ENCODE results near the gene ZNF236.

ZNF236 gene

GRCh38 chr18:76824754-76825153 is 2.4 kb downstream of the ZNF236 start:
- Histone ChIP-seq H3K9me3 (ENCODE audit: control extremely low read depth in 1 of 5, control insufficient read depth in 4 of 5, insufficient read depth in 2 of 5, low read depth in 1 of 5, low read length in 4 of 5) (no peaks in the 10 kb centered on the region), H3K27ac (ENCODE audit: insufficient read depth in 1 of 2, low read depth in 1 of 2, low read length in 2 of 2, poor library complexity in 1 of 2, severe bottlenecking in 2 of 2) (no peak overlapping the region), H3K4me1 (ENCODE audit: control extremely low read depth in 1 of 4, control insufficient read depth in 4 of 4, insufficient read depth in 4 of 4, low read length in 3 of 4) (peaks cover 11 to 29% (median 23%) of the 10 kb centered on the region in 4 experiments), H3K36me3 (ENCODE audit: control insufficient read depth in 4 of 4, insufficient read depth in 4 of 4, low read length in 3 of 4) (no peaks in the 10 kb centered on the region), H3K27me3 (replicated peaks in 2 of 5; ENCODE audit: control insufficient read depth in 4 of 5, insufficient read depth in 5 of 5, low read length in 4 of 5) (no peaks in the 10 kb centered on the region), H3K4me3 (ENCODE audit: control insufficient read depth in 1 of 7, extremely low read depth in 1 of 7, insufficient read depth in 4 of 7, low read depth in 2 of 7, low read length in 6 of 7) (no peak overlapping the region)
- ChIA-PET POLR2A (no interaction called here), CTCF (interaction anchor here (0.6 to 1.3 kb wide), 4 partner anchors 23 to 239 kb away, joined by 3 to 7 read pairs (median 4); no protein-coding TSS in a partner anchor)
- DNase-seq = no peak
- 88% methylated on average over 5 of the region's 5 CpGs for WGBS (ENCODE audit: insufficient coverage)

DNA sequence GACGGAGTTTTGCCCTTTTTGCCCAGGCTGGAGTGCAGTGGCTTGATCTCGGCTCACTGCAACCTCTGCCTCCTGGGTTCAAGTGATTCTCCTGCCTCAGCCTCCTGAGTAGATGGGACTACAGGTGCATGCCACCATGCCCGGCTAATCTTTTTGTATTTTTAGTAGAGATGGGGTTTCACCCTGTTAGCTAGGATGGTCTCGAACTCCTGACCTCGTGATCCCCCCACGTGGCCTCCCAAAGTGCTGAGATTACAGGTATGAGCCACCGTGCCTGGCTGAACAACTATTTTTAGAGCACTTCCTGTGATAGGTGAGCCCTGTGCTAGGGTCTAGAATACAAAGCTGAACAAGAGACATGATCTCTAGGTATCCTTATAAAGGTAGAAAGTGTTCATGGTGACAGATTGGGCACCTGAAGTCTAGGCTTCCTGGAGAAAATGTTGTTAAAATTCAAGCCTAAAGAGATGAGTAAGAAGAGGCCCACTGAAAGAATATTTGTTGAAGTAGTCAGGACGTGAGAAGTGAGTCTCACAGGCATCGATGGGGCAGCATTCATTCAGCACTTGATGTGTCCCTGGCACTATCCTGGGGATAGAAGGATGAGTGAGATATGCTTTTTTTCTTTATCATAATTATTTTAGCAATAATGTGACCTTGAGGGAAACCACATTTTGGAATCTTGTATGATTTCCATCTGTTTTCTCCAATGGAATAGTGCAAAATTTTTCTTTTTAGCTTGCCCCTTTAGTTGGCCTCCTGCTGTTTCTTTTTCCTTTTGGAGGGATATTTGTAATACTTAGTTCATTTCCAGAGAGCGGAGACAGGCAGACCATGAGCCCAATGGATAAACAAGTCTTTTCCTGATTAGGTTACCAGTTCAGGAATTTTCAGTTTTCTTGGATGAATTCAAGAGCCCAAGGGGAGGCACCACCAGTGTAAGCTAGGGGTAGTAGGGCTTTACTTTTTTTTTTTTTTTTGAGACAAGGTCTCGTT is 5.1 kb downstream of the ZNF236 start:
- H3K36me3 ChIP-seq (ENCODE audit: control insufficient read depth in 4 of 4, insufficient read depth in 4 of 4, low read length in 3 of 4) = peaks cover 0 to 2% (median under 1%) of the 10 kb centered on the region in 4 experiments
- H3K4me3 ChIP-seq (ENCODE audit: control insufficient read depth in 1 of 7, extremely low read depth in 1 of 7, insufficient read depth in 4 of 7, low read depth in 2 of 7, low read length in 6 of 7) = no peak overlapping the region
- POLR2A ChIA-PET = interaction anchor here (0.6 kb wide), 1 partner anchor 46 kb away, joined by 3 read pairs; no protein-coding TSS in a partner anchor
- DNase-seq = no peak
- WGBS (ENCODE audit: insufficient coverage) = 80% methylated on average over 8 of the region's 11 CpGs
- no peak overlapping the region for H3K27ac ChIP-seq (ENCODE audit: insufficient read depth in 1 of 2, low read depth in 1 of 2, low read length in 2 of 2, poor library complexity in 1 of 2, severe bottlenecking in 2 of 2)
- peaks cover 0 to 18% (median 13%) of the 10 kb centered on the region in 4 experiments for H3K4me1 ChIP-seq (ENCODE audit: control extremely low read depth in 1 of 4, control insufficient read depth in 4 of 4, insufficient read depth in 4 of 4, low read length in 3 of 4)
- CTCF ChIA-PET = interaction anchor here (1.7 kb wide), 1 partner anchor 25 kb away, joined by 6 read pairs; no protein-coding TSS in a partner anchor
- H3K9me3 ChIP-seq (ENCODE audit: control extremely low read depth in 1 of 5, control insufficient read depth in 4 of 5, insufficient read depth in 2 of 5, low read depth in 1 of 5, low read length in 4 of 5) = no peaks in the 10 kb centered on the region
- H3K27me3 ChIP-seq (replicated peaks in 2 of 5; ENCODE audit: control insufficient read depth in 4 of 5, insufficient read depth in 5 of 5, low read length in 4 of 5) = no peaks in the 10 kb centered on the region

- no peak for DNase-seq
- Histone ChIP-seq H3K9me3 (ENCODE audit: control extremely low read depth in 1 of 5, control insufficient read depth in 4 of 5, insufficient read depth in 2 of 5, low read depth in 1 of 5, low read length in 4 of 5) (peaks cover 0 to 2% (median 0%) of the 10 kb centered on the region in 5 experiments), H3K36me3 (ENCODE audit: control insufficient read depth in 4 of 4, insufficient read depth in 4 of 4, low read length in 3 of 4) (peaks cover 0 to 2% (median under 1%) of the 10 kb centered on the region in 4 experiments), H3K27me3 (replicated peaks in 2 of 5; ENCODE audit: control insufficient read depth in 4 of 5, insufficient read depth in 5 of 5, low read length in 4 of 5) (no peaks in the 10 kb centered on the region), H3K27ac (ENCODE audit: insufficient read depth in 1 of 2, low read depth in 1 of 2, low read length in 2 of 2, poor library complexity in 1 of 2, severe bottlenecking in 2 of 2) (no peak overlapping the region), H3K4me1 (ENCODE audit: control extremely low read depth in 1 of 4, control insufficient read depth in 4 of 4, insufficient read depth in 4 of 4, low read length in 3 of 4) (no peaks in the 10 kb centered on the region), H3K4me3 (ENCODE audit: control insufficient read depth in 1 of 7, extremely low read depth in 1 of 7, insufficient read depth in 4 of 7, low read depth in 2 of 7, low read length in 6 of 7) (no peak overlapping the region)
- ChIA-PET POLR2A (no interaction called here), CTCF (no interaction called here)
- WGBS (ENCODE audit: insufficient coverage) = 98% methylated on average over 4 of the region's 6 CpGs
Measured at GRCh38 chr18:76834379-76834778, 12.0 kb downstream of the ZNF236 start.

- no peak for DNase-seq
- Histone ChIP-seq H3K27me3 (replicated peaks in 2 of 5; ENCODE audit: control insufficient read depth in 4 of 5, insufficient read depth in 5 of 5, low read length in 4 of 5) (no peaks in the 10 kb centered on the region), H3K4me1 (ENCODE audit: control extremely low read depth in 1 of 4, control insufficient read depth in 4 of 4, insufficient read depth in 4 of 4, low read length in 3 of 4) (no peaks in the 10 kb centered on the region), H3K4me3 (ENCODE audit: control insufficient read depth in 1 of 7, extremely low read depth in 1 of 7, insufficient read depth in 4 of 7, low read depth in 2 of 7, low read length in 6 of 7) (no peak overlapping the region), H3K9me3 (ENCODE audit: control extremely low read depth in 1 of 5, control insufficient read depth in 4 of 5, insufficient read depth in 2 of 5, low read depth in 1 of 5, low read length in 4 of 5) (peaks cover 0 to 2% (median 0%) of the 10 kb centered on the region in 5 experiments), H3K36me3 (ENCODE audit: control insufficient read depth in 4 of 4, insufficient read depth in 4 of 4, low read length in 3 of 4) (peaks cover 0 to 2% (median under 1%) of the 10 kb centered on the region in 4 experiments), H3K27ac (ENCODE audit: insufficient read depth in 1 of 2, low read depth in 1 of 2, low read length in 2 of 2, poor library complexity in 1 of 2, severe bottlenecking in 2 of 2) (no peak overlapping the region)
- ChIA-PET POLR2A (no interaction called here), CTCF (no interaction called here)
Measured at GRCh38 chr18:76835380-76835779, 13.0 kb downstream of the ZNF236 start.

DNA sequence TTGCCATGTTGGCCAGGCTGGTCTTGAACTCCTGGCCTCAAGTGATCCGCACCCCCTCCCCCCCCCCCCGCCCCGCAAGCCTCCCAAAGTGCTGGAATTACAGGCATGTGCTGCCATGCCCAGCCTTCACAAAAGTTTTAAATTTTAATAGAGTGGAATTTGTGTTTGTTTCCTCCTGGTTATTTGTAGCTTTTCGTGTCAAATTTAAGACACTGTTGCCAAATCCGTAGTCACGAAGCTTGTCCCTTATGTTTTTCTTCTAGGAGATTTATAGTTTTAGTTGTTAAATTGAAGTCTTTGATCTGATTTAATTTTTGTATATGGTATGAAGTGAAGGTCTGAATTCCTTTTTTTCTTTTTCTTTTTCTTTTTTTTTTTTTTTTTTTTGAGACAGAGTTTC is 14.7 kb downstream of the ZNF236 start:
- POLR2A ChIA-PET = no interaction called here
- CTCF ChIA-PET = interaction anchor here (1.7 kb wide), 1 partner anchor 34 kb away, joined by 5 read pairs; no protein-coding TSS in a partner anchor
- H3K4me1 ChIP-seq (ENCODE audit: control extremely low read depth in 1 of 4, control insufficient read depth in 4 of 4, insufficient read depth in 4 of 4, low read length in 3 of 4) = no peaks in the 10 kb centered on the region
- no peak for DNase-seq
- peaks cover 0 to 2% (median 0%) of the 10 kb centered on the region in 4 experiments for H3K36me3 ChIP-seq (ENCODE audit: control insufficient read depth in 4 of 4, insufficient read depth in 4 of 4, low read length in 3 of 4)
- no peaks in the 10 kb centered on the region for H3K27me3 ChIP-seq (replicated peaks in 2 of 5; ENCODE audit: control insufficient read depth in 4 of 5, insufficient read depth in 5 of 5, low read length in 4 of 5)
- no peak overlapping the region for H3K27ac ChIP-seq (ENCODE audit: insufficient read depth in 1 of 2, low read depth in 1 of 2, low read length in 2 of 2, poor library complexity in 1 of 2, severe bottlenecking in 2 of 2)
- no peak overlapping the region for H3K4me3 ChIP-seq (ENCODE audit: control insufficient read depth in 1 of 7, extremely low read depth in 1 of 7, insufficient read depth in 4 of 7, low read depth in 2 of 7, low read length in 6 of 7)
- WGBS (ENCODE audit: insufficient coverage) = 100% methylated on average over 2 of the region's 6 CpGs
- peaks cover 0 to 2% (median 0%) of the 10 kb centered on the region in 5 experiments for H3K9me3 ChIP-seq (ENCODE audit: control extremely low read depth in 1 of 5, control insufficient read depth in 4 of 5, insufficient read depth in 2 of 5, low read depth in 1 of 5, low read length in 4 of 5)

- no peak overlapping the region for H3K27ac ChIP-seq (ENCODE audit: insufficient read depth in 1 of 2, low read depth in 1 of 2, low read length in 2 of 2, poor library complexity in 1 of 2, severe bottlenecking in 2 of 2)
- POLR2A ChIA-PET = no interaction called here
- H3K4me3 ChIP-seq (ENCODE audit: control insufficient read depth in 1 of 7, extremely low read depth in 1 of 7, insufficient read depth in 4 of 7, low read depth in 2 of 7, low read length in 6 of 7) = no peak overlapping the region
- H3K9me3 ChIP-seq (ENCODE audit: control extremely low read depth in 1 of 5, control insufficient read depth in 4 of 5, insufficient read depth in 2 of 5, low read depth in 1 of 5, low read length in 4 of 5) = peaks cover 0 to 2% (median 0%) of the 10 kb centered on the region in 5 experiments
- no peaks in the 10 kb centered on the region for H3K27me3 ChIP-seq (replicated peaks in 2 of 5; ENCODE audit: control insufficient read depth in 4 of 5, insufficient read depth in 5 of 5, low read length in 4 of 5)
- CTCF ChIA-PET = no interaction called here
- no peaks in the 10 kb centered on the region for H3K4me1 ChIP-seq (ENCODE audit: control extremely low read depth in 1 of 4, control insufficient read depth in 4 of 4, insufficient read depth in 4 of 4, low read length in 3 of 4)
- DNase-seq = no peak
- WGBS (ENCODE audit: insufficient coverage) = 97% methylated on average over 3 of the region's 3 CpGs
- H3K36me3 ChIP-seq (ENCODE audit: control insufficient read depth in 4 of 4, insufficient read depth in 4 of 4, low read length in 3 of 4) = no peaks in the 10 kb centered on the region
Measured at GRCh38 chr18:76838182-76838581, 15.8 kb downstream of the ZNF236 start.
